GM18909 (cell line): ENCODE results near the gene SCUBE1.

ENCODE experiments used
- ATAC-seq: cut with Tn5 transposase; IDR thresholded peaks from one replicate; pipeline ENCODE4 v1.9.1; 2021; ENCODE audit warnings: mild to moderate bottlenecking; ENCODE audit not compliant: unreplicated experiment, poor library complexity

The SCUBE1 gene

GRCh38 chr22:43343262-43343669 lies at the start of gene SCUBE1:
Gene SCUBE1, minus strand, starts transcription at chr22:43343372. Its CDS starts 111 bp downstream, at chr22:43343261.
- ATAC-seq = no peak

DNA sequence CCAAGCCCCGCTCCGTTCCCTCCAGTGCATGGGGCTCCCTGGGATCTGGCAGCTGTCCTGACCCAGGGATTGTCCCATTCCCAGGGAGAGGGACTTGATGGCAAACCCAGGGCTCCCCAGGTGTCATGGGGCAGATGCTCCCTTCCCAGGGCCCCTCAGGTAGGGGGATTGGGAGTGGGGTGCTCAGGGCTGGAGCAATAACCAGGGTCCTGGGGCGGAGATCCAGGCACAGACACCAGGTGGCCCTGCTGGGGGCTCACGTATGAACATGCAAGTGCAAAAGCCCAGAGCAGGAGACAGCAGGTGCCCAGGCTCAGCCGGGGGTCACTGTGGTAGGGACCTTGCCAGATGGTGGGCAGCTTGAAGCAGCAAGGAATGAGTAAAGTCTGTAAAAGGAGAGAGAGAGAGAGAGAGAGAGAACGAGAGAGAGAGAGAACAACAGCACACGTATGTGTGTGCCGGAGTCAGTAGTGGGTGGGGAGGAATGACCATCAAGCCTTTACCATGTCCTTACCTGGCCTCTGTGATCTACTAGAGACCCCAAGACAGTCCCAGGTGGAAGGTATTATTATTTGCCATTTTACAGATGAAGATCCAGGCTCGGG lies 49.3 kb upstream of the SCUBE1 start:
- no peak for ATAC-seq

DNA sequence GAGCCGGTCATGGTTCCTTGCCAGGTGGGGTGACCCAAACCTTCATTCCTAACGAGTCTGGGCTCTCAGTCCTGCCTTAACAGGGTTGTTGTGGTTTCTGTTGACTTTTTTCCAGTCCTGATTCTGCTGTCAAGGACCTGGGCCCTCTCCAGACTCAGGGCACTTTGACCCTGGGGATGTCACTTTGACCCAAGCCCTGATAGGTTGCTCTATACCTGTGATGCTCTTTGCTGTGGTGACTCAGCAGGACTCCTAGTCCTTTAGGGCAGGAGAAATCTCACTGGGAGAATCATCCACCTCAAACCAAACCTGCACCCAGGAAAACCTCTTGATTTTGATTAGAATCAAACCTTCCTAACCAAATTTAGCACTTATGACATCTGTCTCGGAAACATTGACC lies 48.1 kb upstream of the SCUBE1 start:
- no peak for ATAC-seq

DNA sequence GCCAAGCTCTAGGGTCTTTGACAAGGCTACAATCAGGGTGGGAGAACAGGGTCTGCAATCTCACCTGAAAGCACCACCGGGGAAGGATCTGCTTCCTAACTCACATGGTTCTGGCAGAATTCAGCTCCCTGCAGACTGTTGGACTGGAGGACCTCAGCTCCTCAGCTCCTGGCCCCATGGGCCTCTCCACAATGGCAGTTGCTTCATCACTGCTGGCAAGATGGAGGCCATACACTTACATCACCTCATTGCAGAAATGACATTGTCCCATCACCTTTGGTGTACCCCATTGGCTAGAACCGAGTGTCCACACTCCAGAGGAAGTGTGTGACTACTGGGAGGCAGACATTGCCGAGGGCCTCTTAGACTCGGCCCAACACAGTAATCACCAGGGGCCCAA lies 47.7 kb upstream of the SCUBE1 start:
- no peak for ATAC-seq

DNA sequence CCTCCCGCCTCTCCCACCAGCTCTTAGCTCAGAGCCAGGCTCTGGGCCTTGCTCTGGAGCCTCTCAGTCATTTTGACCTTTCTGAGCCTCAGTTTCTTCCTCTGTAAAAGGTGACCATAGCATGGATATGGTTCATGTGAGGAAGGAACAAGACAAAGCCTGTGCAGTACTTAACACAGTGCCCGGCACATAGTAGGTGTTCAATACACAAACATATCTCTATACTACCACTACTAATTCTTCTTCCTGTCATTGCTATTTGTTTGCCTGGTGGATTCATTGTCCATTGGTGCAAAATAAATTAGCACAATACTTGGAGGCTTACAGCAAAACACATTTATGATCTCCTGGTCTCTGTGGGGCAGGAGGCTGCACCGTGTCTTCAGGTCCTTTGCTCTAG lies 47.0 kb upstream of the SCUBE1 start:
- ATAC-seq = no peak

DNA sequence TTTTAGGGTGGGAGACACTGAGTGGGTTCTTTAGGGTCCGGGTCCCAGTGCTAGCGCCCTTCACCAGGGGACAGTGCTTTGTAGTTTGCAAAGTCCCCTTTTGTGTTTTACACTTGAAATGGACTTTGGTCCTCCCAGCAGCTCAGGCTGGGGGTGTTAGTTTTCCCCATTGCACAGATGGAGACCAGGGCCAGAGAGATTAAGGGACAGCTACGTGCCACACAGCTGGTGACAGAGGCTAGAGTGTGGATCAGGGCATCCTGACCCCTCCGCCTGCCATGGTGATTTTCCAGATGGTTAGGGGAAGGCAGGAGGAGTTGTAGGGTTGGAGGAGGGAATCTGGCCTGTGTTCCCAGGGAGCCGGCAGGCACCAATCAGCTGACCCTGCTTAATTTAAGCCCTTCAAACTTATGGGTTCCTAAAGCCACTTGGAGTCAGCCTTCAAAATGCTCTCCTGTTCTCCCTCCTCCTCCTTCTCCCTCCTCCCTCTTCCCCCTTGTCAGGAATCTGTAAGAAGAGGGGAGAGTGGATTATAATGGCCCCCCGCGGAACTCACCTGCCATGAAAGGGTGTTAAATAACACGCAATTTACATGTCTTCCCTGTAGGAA lies 46.2 kb upstream of the SCUBE1 start:
- ATAC-seq = no peak

- no peak for ATAC-seq
Measured at GRCh38 chr22:43388420-43388851, 45.3 kb upstream of the SCUBE1 start.

GRCh38 chr22:43387815-43388214 lies 44.6 kb upstream of the SCUBE1 start:
- ATAC-seq = no peak

GRCh38 chr22:43385770-43386641 lies 42.8 kb upstream of the SCUBE1 start:
- peak; percentile 51 for ATAC-seq

DNA sequence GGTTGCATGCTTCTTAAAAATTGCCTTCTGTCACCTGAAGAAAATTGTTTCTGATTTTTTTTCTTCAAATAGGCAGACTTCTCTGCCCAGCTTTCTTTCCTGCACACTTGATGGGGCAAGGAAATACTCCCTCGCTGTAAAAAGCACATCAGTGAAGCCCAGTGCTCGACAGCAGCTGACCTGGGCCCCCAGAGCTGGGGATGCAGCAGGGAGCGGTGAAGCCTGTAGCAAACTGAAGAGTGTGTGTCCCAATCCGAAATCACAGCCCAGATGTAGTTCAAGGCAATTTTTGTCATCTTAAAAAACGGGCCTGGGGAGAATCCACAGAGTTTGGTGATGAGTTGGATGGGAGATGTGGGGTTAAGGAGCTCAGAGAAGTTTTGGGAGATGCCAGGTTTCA lies 41.7 kb upstream of the SCUBE1 start:
- no peak for ATAC-seq

DNA sequence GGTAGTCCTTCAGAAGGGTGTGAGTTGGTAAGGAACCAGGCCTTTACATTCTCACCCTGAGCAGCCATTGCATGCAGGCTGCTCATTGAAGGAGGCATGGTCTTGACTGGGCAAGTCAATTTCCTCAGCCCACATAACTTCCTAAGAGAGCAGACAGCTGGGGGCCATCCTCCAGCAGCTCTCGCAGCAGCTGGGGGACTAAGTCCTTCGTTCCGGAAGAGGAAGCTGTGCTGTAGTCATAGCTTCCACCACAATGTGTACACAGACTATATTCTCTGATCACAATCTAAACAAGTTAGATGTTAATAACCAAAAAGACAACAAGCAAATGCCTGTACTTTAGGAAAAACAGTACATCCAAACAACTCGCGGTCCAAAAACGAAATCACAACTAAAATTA lies 38.5 kb upstream of the SCUBE1 start:
- ATAC-seq = no peak

DNA sequence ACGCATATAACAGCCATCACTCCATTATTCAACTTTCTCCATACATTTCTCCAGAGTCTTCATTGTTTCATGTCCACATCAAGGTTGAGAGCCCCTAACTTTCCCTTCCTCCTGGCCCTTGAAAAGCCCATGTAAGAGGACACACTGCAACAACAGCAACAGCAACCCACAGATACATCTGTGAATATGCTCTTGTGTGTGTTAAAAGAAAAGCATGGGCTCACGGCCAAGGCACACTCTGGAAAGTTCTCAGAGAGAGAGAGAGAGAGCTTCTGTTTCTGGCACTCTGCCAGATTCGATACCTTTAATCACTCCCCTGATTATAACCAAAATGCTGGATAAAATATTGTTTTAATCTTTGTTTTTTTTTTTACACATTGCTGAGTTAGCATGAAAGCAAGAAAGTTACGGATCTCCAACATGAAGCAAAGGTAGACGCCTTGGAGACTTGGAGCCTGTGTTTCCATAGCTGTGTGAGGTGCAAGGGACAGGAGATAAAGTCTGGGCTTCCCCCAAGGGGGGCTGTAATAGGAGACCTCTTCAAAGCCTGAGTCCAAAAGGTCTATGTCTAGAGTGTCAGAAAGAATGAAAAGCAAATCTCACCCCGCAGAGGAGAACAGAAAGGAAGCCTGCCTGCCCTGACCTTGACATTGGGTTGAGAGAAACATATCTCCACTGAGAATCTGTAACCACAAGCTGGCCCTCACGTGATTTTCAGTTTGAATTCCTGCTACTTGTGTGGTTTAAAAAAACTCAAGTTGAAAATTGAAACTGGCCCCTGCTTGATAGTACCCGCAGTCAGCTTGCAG lies 34.9 kb upstream of the SCUBE1 start:
- no peak for ATAC-seq

DNA sequence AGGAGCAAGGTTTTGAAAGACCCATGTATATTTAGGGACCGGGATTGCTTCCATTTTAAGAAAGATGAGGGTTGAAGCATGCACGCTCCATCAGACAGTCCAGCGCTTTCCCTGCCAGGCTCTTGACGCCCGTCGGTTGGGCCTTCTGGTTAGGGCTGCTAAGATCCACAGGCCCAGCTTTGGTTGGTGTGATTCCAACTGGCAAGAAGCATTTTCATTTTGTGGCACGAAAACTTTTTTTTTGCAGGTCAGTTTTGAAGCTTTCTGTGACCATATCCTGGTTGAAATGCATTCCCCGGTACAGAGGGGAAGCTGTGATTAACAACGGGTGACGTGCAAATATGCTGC lies 34.4 kb upstream of the SCUBE1 start:
- no peak for ATAC-seq

GRCh38 chr22:43376765-43377547 lies 33.8 kb upstream of the SCUBE1 start:
- ATAC-seq = peak; percentile 46

DNA sequence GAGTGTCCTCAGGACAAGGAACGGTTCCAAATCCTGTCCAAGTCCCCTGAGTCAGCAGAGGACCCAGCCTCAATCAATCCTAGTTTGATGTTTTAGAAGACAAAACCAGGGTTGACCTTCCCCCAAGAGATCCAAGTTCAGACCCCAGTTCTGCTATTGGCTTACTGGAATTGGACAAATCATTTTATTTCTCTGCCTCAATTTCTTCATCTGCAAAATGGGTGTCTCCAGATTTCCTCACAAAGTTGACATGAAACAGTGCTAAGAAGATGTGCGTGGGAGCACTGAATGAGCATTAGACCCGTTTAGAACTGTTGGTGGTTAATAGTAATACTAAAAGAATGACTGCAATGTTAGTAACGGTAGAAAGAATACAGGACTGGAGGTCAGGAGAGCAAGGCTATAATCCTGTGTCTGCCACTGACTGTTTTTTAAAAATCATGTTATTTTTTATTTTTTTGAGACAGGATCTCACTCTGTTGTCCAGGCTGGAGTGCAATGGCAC lies 32.8 kb upstream of the SCUBE1 start:
- no peak for ATAC-seq

DNA sequence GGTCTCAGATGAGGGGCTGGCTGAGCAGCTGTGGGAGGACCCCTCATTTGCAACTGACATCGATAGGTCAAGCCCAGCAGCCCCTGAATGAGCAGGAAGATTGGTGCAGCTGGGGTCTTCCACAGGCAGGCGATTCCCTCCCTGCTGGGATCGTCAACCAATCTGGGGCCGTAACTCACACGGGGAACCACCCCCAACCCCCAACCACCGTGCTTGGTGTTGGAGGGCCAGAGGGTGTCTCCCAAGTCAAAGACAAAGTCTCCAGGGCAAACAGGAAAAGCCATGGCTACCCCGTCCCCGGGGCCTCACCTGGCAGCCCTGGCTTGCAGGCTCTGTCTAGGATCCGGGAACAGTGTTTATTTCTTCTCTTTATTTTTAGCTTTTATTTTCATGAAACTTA lies 26.9 kb upstream of the SCUBE1 start:
- no peak for ATAC-seq

DNA sequence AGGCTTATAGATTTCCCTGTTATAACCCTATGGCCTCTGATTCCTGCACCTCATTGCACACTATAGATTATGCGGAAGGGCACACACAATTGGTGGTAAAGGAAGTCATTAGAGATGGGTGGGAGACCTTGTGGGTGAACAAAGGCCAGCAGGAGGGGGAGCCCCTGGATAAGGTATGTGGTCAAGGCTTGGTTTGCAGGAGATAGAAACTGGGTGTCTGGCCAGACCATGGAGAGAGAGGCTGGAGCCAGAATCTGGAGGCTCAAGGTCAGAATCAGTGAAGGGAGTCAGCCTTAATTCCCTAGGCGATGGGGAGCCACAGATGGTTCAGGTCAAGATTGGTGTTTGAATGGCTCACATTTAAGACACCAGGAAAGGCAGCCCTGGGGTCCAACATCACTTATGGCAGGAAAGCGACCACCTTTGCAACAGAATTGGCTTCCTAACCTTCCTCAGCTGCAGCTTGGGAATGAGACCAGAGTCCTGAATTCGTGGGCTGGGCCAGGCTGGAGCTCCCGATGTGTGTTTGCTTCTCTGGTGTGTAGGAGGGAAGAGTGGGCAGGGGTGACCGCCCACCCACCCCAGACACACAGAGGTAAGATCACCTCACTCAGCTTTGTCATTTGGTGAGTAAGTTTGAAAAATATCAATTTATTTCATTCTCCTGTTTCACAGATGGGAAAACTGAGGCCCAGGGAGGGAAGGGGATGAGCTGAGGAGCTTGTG lies 22.7 kb upstream of the SCUBE1 start:
- ATAC-seq = no peak

GRCh38 chr22:43364169-43364435 lies 20.9 kb upstream of the SCUBE1 start:
- no peak for ATAC-seq
